ENCODE data around the gene PCDHGB3.
"Not testable (repeated sequence)": the region's sequence is repeated elsewhere in the genome, so short reads cannot be mapped to it uniquely, and the experiment has no call there.

Gene PCDHGB3

DNA sequence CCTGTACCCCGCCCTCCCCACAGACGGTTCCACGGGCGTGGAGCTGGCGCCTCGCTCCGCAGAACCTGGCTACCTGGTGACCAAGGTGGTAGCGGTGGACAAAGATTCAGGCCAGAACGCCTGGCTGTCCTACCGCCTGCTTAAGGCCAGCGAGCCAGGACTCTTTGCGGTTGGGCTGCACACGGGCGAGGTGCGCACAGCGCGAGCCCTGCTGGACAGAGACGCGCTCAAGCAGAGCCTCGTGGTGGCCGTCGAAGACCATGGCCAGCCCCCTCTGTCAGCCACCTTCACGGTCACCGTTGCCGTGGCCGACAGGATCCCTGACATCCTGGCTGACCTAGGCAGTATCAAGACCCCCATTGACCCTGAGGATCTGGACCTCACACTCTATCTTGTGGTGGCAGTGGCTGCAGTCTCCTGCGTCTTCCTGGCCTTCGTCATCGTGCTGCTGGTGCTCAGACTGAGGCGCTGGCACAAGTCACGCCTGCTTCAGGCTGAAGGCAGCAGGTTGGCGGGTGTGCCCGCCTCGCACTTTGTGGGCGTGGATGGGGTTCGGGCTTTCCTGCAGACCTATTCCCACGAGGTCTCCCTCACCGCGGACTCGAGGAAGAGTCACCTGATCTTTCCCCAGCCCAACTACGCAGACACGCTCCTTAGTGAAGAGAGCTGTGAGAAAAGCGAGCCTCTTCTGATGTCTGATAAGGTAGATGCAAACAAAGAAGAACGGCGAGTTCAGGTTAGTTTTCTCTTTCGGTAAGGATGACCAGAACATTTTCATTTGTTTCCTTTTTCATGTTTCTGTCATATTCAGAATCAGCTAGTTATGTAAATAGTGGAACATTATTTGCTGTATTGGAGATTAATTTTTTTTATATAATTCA is 3.8 kb upstream of the PCDHGB3 start:
- CTCF ChIA-PET, result no interaction called here
- H3K27ac Mint-ChIP-seq, result no peak overlapping the region
- H3K4me1 Mint-ChIP-seq, result peaks cover 2% of the 10 kb centered on the region
- H3K4me3 Mint-ChIP-seq, result no peak overlapping the region
- H3K9me3 Mint-ChIP-seq, result peaks cover 34% of the 10 kb centered on the region
- H3K27me3 Mint-ChIP-seq, result peaks cover 72% of the 10 kb centered on the region
- no peak for DNase-seq
- peaks cover 8% of the 10 kb centered on the region for H3K36me3 Mint-ChIP-seq

- peaks cover 4% of the 10 kb centered on the region for H3K4me1 Mint-ChIP-seq
- H3K27ac Mint-ChIP-seq, result no peak overlapping the region
- CTCF ChIA-PET, result interaction anchor here (1.3 to 1.6 kb wide), 2 partner anchors 52 to 58 kb away, joined by 3 read pairs; partner anchors contain the start of genes PCDHGA12 and TAF7
- DNase-seq, result no peak
- H3K9me3 Mint-ChIP-seq, result peaks cover 27% of the 10 kb centered on the region
- no peak overlapping the region for H3K4me3 Mint-ChIP-seq
- H3K36me3 Mint-ChIP-seq, result peaks cover 4% of the 10 kb centered on the region
- H3K27me3 Mint-ChIP-seq, result peaks cover 70% of the 10 kb centered on the region
Observed at GRCh38 chr5:141371572-141372475, 1.8 kb downstream of the PCDHGB3 start.

DNA sequence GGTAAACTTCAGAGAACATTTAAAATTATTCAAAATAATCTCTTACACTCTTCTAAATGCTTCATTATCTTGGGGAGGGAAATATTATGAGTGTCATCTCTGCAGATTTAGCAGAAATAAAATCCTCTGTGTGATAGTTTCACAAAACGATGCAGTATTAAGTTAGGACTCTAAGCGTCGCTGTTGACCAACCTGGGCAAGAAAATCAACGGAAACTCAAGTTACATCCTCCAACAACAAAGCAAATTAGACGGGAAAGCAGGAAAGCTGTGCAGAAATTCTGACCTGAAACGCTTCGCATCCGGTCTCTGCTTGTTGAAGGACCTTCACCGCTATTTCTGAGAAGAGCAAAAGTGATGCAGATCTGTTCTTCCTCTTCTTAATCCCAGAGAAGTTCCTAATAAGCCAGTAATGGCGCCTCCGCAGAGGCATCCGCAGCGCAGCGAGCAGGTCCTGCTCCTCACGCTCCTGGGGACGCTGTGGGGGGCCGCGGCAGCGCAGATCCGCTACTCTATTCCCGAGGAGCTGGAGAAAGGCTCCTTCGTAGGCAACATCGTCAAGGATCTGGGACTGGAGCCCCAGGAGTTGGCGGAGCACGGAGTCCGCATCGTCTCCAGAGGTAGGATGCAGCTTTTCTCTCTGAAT is 3.8 kb downstream of the PCDHGB3 start, which contains the start of gene PCDHGA6:
TSS of gene PCDHGA6 (plus strand) at position 219 of the 645 bp plus-strand sequence. CDS start at position 412, 193 bp downstream.
- CTCF ChIA-PET, result interaction anchor here (1.0 to 1.7 kb wide), 6 partner anchors 17 to 140 kb away, joined by 3 to 6 read pairs (median 4); partner anchors contain the start of gene PCDHGA10
- peaks cover 67% of the 10 kb centered on the region for H3K27me3 Mint-ChIP-seq
- H3K4me1 Mint-ChIP-seq, result peaks cover 4% of the 10 kb centered on the region
- H3K27ac Mint-ChIP-seq, result no peak within 1 kb of the TSS
- peak within 1 kb of the TSS; percentile 12 for H3K4me3 Mint-ChIP-seq
- no peak for DNase-seq
- H3K9me3 Mint-ChIP-seq, result peaks cover 29% of the 10 kb centered on the region
- H3K36me3 Mint-ChIP-seq, result peaks cover 4% of the 10 kb centered on the region

DNA sequence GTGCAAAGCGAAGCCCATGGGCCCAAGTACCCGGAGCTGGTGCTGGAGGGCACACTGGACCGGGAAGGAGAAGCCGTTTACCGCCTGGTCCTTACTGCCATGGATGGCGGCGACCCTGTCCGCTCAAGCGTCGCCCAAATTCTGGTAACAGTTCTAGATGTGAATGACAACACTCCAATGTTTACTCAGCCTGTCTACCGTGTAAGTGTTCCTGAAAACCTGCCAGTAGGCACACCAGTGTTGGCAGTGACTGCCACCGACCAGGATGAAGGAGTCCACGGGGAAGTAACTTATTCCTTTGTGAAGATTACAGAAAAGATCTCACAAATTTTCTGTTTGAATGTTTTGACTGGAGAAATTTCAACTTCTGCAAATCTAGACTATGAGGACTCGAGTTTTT is 4.6 kb downstream of the PCDHGB3 start:
- Mint-ChIP-seq H3K27me3 (peaks cover 61% of the 10 kb centered on the region), H3K36me3 (peaks cover 4% of the 10 kb centered on the region), H3K27ac (no peak overlapping the region), H3K4me3 (no peak overlapping the region), H3K9me3 (peaks cover 29% of the 10 kb centered on the region), H3K4me1 (peaks cover 4% of the 10 kb centered on the region)
- DNase-seq, result no peak
- CTCF ChIA-PET, result interaction anchor here (1.0 to 1.6 kb wide), 4 partner anchors 22 to 139 kb away, joined by 3 to 6 read pairs (median 4); partner anchors contain the start of gene PCDHGA10

- H3K36me3 Mint-ChIP-seq, DNase-seq, H3K4me1 Mint-ChIP-seq, H3K4me3 Mint-ChIP-seq, CTCF ChIA-PET, H3K27ac Mint-ChIP-seq: not testable (repeated sequence)
- H3K9me3 Mint-ChIP-seq, result peaks cover 29% of the 10 kb centered on the region
- peaks cover 56% of the 10 kb centered on the region for H3K27me3 Mint-ChIP-seq
Observed at GRCh38 chr5:141375444-141376155, 5.6 kb downstream of the PCDHGB3 start.

DNA sequence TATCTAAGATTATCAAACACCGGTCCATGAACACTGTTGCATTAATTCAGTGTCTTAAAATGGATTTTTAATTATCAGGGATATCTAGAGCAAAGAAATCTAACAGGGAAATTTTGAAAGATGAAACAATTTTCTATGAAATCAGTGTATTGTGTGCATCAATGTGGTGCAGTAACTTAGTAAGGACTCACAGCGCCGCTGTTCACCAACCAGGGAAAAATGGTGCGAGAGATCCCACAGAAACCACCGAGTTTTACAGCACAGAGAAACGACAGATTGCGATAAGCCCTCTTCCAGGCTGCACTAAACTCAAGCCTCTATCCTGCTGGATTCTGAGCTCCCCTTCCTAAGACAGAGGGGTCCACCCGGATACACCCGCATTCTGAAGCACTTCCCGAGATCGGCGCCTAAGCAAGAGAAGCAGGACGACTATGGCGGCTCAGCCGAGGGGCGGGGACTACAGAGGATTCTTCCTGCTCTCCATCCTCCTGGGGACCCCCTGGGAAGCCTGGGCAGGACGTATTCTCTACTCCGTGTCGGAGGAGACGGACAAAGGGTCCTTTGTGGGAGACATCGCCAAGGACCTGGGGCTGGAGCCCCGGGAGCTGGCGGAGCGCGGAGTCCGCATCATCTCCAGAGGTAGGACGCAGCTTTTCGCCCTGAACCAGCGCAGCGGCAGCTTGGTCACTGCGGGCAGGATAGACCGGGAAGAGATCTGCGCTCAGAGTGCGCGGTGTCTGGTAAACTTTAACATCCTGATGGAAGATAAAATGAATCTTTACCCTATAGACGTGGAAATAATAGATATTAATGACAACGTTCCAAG is 12.6 kb downstream of the PCDHGB3 start, which contains the start of gene PCDHGA7:
TSS of gene PCDHGA7 (plus strand) at position 274 of the 826 bp plus-strand sequence. CDS start at position 432, 158 bp downstream.
- Mint-ChIP-seq H3K36me3 (no peaks in the 10 kb centered on the region), H3K27ac (no peak within 1 kb of the TSS), H3K4me3 (peak within 1 kb of the TSS; percentile 54), H3K9me3 (peaks cover 14% of the 10 kb centered on the region), H3K27me3 (peaks cover 43% of the 10 kb centered on the region), H3K4me1 (no peaks in the 10 kb centered on the region)
- no peak for DNase-seq
- CTCF ChIA-PET, result interaction anchor here (1.1 kb wide), 1 partner anchor 38 kb away, joined by 3 read pairs; the partner anchor contains the start of gene PCDHGA11

DNA sequence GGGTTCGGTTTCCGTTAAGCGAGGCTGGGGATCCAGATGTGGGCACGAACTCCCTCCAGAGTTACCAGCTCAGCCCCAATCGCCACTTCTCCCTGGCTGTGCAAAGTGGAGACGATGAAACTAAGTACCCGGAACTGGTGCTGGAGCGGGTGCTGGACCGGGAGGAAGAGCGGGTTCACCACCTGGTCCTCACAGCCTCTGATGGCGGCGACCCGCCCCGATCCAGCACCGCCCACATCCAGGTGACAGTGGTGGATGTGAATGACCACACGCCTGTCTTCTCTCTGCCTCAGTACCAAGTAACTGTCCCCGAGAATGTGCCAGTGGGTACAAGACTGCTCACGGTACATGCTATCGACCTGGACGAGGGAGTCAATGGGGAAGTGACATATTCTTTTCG is 13.3 kb downstream of the PCDHGB3 start:
- peaks cover under 1% of the 10 kb centered on the region for H3K36me3 Mint-ChIP-seq
- H3K27me3 Mint-ChIP-seq, result peaks cover 46% of the 10 kb centered on the region
- H3K4me3 Mint-ChIP-seq, result no peak overlapping the region
- H3K27ac Mint-ChIP-seq, result no peak overlapping the region
- DNase-seq, result no peak
- no peaks in the 10 kb centered on the region for H3K4me1 Mint-ChIP-seq
- CTCF ChIA-PET, result interaction anchor here (1.1 kb wide), 1 partner anchor 37 kb away, joined by 3 read pairs; the partner anchor contains the start of gene PCDHGA11
- peaks cover 14% of the 10 kb centered on the region for H3K9me3 Mint-ChIP-seq

DNA sequence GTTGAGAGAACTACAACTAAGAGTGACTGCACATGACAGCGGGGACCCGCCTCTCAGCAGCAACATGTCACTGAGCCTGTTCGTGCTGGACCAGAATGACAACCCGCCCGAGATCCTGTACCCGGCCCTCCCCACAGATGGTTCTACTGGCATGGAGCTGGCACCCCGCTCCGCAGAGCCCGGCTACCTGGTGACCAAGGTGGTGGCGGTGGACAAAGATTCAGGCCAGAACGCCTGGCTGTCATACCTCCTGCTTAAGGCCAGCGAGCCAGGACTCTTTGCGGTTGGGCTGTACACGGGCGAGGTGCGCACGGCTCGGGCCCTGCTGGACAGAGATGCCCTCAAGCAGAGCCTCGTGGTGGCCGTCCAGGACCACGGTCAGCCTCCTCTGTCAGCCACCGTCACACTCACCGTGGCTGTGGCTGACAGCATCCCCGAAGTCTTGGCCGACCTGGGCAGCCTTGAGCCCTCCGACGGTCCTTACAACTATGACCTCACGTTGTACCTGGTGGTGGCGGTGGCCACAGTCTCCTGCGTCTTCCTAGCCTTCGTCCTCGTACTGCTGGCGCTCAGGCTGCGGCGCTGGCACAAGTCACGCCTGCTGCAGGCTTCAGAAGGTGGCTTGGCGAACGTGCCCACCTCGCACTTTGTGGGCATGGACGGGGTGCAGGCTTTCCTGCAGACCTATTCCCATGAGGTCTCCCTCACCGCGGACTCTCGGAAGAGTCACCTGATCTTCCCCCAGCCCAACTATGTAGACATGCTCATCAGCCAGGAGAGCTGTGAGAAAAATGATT is 14.6 kb downstream of the PCDHGB3 start:
- Mint-ChIP-seq H3K4me1 (no peaks in the 10 kb centered on the region), H3K9me3 (peaks cover 22% of the 10 kb centered on the region), H3K27me3 (peaks cover 58% of the 10 kb centered on the region), H3K4me3 (no peak overlapping the region), H3K36me3 (peaks cover 3% of the 10 kb centered on the region), H3K27ac (no peak overlapping the region)
- DNase-seq, result no peak
- CTCF ChIA-PET, result no interaction called here

DNA sequence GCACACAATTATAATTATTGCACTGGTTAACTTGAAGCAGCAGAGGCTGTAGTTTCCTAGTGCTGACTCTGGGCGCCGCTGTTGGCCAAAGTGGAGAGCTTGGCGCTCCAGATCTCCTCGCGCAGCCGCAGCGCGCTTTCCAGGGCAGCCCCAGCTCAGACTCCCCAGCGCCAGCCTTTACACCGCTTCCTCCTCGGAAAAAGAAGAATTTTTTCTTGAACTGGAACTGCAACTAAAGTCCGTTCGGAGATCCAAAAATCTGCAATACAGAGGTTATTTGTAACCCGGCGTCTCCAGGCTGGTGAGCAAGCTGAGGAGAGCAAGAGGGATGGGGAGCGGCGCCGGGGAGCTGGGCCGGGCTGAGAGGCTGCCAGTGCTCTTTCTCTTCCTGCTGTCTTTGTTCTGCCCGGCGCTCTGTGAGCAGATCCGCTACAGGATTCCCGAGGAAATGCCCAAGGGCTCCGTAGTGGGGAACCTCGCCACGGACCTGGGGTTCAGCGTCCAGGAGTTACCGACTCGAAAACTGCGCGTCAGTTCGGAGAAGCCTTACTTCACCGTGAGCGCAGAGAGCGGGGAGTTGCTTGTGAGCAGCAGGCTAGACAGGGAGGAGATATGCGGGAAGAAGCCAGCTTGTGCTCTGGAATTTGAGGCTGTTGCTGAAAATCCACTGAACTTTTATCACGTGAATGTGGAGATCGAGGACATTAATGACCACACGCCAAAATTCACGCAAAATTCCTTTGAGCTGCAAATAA is 17.7 kb downstream of the PCDHGB3 start, which contains the start of gene PCDHGB4:
TSS of gene PCDHGB4 (plus strand) at position 142 of the 755 bp plus-strand sequence. CDS start at position 329, 187 bp downstream.
- H3K27ac Mint-ChIP-seq, result peak within 1 kb of the TSS; percentile 46
- H3K9me3 Mint-ChIP-seq, result peaks cover 29% of the 10 kb centered on the region
- peaks cover 49% of the 10 kb centered on the region for H3K27me3 Mint-ChIP-seq
- not testable (repeated sequence) for H3K4me1 Mint-ChIP-seq, H3K36me3 Mint-ChIP-seq
- CTCF ChIA-PET, result interaction anchor here (1.1 to 2.0 kb wide), 3 partner anchors 18 to 123 kb away, joined by 3 to 5 read pairs (median 4); partner anchors contain the start of genes PCDHGA12 and PCDHGB3
- H3K4me3 Mint-ChIP-seq, result peak within 1 kb of the TSS; percentile 31
- peak; percentile 43 for DNase-seq

- H3K4me3 Mint-ChIP-seq, result no peak overlapping the region
- H3K27ac Mint-ChIP-seq, result peak overlapping the region; percentile 46
- DNase-seq, result no peak
- H3K27me3 Mint-ChIP-seq, result peaks cover 49% of the 10 kb centered on the region
- peaks cover 10% of the 10 kb centered on the region for H3K36me3 Mint-ChIP-seq
- H3K4me1 Mint-ChIP-seq, result no peaks in the 10 kb centered on the region
- peaks cover 30% of the 10 kb centered on the region for H3K9me3 Mint-ChIP-seq
- CTCF ChIA-PET, result no interaction called here
Observed at GRCh38 chr5:141388661-141389060, 18.6 kb downstream of the PCDHGB3 start.
